ENCODE measurements around the gene HSPA12A. TPM values are rescaled to one million over a fixed set of nuclear protein-coding genes. Genes with fewer than 3 reads are reported as not detected.

HSPA12A gene
- total RNA-seq, 1 donor from 2014 or later: 7.4 TPM

GRCh38 chr10:116729243-116729642, 13.1 kb downstream of the HSPA12A start:
- DNase-seq: no peak
- H3K4me1 ChIP-seq: no peaks in the 10 kb centered on the region
- H3K27me3 ChIP-seq: no peaks in the 10 kb centered on the region
- no peaks in the 10 kb centered on the region for H3K9me3 ChIP-seq
- H3K36me3 ChIP-seq: no peaks in the 10 kb centered on the region
- ATAC-seq: no peak
- no peak overlapping the region for H3K4me3 ChIP-seq
- H3K27ac ChIP-seq: no peak overlapping the region
- intact Hi-C loops (cut with DNase I): no loop called here
- TF ChIP-seq CTCF (IDR thresholded peaks at IDR 0.05): no peak

- intact Hi-C loops (cut with DNase I): no loop called here
- Histone ChIP-seq H3K4me1 (no peaks in the 10 kb centered on the region), H3K36me3 (no peaks in the 10 kb centered on the region), H3K27ac (no peak overlapping the region), H3K4me3 (no peak overlapping the region), H3K9me3 (no peaks in the 10 kb centered on the region), H3K27me3 (no peaks in the 10 kb centered on the region)
- TF ChIP-seq CTCF (IDR thresholded peaks at IDR 0.05): no peak
- ATAC-seq (no peak), DNase-seq (no peak)
Observed at GRCh38 chr10:116728526-116729096, 13.8 kb downstream of the HSPA12A start.

- no peak overlapping the region for H3K4me3 ChIP-seq
- H3K36me3 ChIP-seq: no peaks in the 10 kb centered on the region
- no peaks in the 10 kb centered on the region for H3K9me3 ChIP-seq
- TF ChIP-seq CTCF (IDR thresholded peaks at IDR 0.05): no peak
- ATAC-seq: no peak
- no peaks in the 10 kb centered on the region for H3K4me1 ChIP-seq
- intact Hi-C loops (cut with DNase I): no loop called here
- no peak overlapping the region for H3K27ac ChIP-seq
- DNase-seq: no peak
- peaks cover 5% of the 10 kb centered on the region for H3K27me3 ChIP-seq
Observed at GRCh38 chr10:116723428-116724281, 18.7 kb downstream of the HSPA12A start.

GRCh38 chr10:116722736-116723427, 19.5 kb downstream of the HSPA12A start:
- no peaks in the 10 kb centered on the region for H3K9me3 ChIP-seq
- H3K4me3 ChIP-seq: no peak overlapping the region
- H3K27me3 ChIP-seq: peaks cover 5% of the 10 kb centered on the region
- H3K27ac ChIP-seq: no peak overlapping the region
- H3K4me1 ChIP-seq: no peaks in the 10 kb centered on the region
- H3K36me3 ChIP-seq: no peaks in the 10 kb centered on the region
- no peak for DNase-seq
- TF ChIP-seq CTCF (IDR thresholded peaks at IDR 0.05): no peak
- intact Hi-C loops (cut with DNase I): no loop called here
- no peak for ATAC-seq

- Histone ChIP-seq H3K4me3 (no peak overlapping the region), H3K9me3 (no peaks in the 10 kb centered on the region), H3K27ac (no peak overlapping the region), H3K4me1 (no peaks in the 10 kb centered on the region), H3K27me3 (peaks cover 5% of the 10 kb centered on the region), H3K36me3 (no peaks in the 10 kb centered on the region)
- TF ChIP-seq CTCF (IDR thresholded peaks at IDR 0.05): no peak
- intact Hi-C loops (cut with DNase I): no loop called here
- no peak for DNase-seq
- ATAC-seq: no peak
Observed at GRCh38 chr10:116721547-116722392, 20.6 kb downstream of the HSPA12A start.

Measured in upper lobe of right lung (tissue), 1 donor.